Stimulated activated naive CD8-positive, alpha-beta T cell treated with anti-CD3 and anti-CD28 coated beads, Interleukin-15, Interleukin-2, amounts not matched to agents 100 U/mL and 50 U/mL, for 24 hours (primary cell): ENCODE measurements around the gene EHBP1.

Experiments
- ATAC-seq: fragments of 150-1000 bp; cut with Tn5 transposase; one replicate; pipeline ENCODE4 v1.10.0; 2021
- DNase-seq: peaks from one replicate; pipeline ENCODE4 v3.0.0; 2021

Gene EHBP1

GRCh38 chr2:62785216-62785615 lies 79.7 kb downstream of the EHBP1 start:
- ATAC-seq: peak; percentile 65
- DNase-seq: no peak

DNA sequence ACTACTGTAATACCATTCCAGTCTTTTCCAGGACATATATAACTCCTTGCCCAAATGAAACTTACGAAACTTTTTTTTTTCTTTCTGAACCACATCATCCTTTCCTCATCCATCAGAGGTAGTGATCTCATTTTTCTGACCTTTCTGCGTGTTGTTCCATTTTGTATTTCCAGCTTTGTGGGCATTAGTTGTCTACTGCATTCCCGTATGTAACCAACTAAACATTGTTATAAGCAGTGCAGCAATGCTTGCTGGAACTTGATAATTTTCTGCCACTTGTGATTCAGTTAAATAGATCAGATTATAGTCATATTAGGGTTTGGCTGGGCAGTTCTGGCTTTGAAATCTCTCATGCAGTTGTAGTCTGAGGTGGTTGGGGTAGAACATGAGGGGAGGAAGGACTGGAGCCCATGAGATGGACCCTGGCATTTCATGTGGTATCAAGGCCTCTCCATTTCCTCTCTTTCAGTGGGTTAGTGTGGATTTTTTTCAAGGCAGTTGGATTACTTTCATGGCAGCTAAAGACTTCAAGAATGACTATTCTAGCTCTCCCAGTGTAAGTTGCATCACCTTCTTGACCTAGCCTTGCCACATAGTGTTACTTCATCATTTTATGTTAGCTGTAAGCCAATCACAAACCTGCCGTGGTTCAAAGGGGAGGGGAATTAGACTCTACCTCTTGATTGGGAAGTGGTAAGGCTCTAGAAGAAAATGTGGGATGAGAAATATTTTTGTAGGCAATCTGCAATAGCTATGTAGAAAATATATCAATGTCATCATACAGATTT lies 80.5 kb downstream of the EHBP1 start:
- DNase-seq (no peak), ATAC-seq (no peak)

DNA sequence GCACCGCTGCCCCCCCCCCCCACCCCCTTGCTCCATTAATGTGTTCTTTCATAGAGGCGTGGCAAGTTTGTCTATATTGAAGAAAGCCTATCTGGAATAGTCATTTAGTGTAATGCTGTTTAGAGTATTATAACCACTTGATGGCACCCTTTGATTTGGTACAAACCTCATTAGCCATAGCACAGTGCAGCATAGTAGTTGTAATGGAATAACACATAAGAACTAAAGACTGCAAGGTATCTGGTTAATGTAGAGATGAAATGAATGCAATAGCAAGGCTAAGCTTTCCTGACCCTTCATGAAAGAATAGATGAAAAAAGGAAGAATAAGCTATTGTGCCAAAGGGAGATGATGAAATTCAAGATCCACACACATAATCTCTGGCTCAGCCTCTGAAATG lies 81.9 kb downstream of the EHBP1 start:
- DNase-seq: no peak
- peak; percentile 68 for ATAC-seq

- DNase-seq: no peak
- no peak for ATAC-seq
These were observed 84.0 kb downstream of the EHBP1 start for GRCh38 chr2:62789518-62789917.

DNA sequence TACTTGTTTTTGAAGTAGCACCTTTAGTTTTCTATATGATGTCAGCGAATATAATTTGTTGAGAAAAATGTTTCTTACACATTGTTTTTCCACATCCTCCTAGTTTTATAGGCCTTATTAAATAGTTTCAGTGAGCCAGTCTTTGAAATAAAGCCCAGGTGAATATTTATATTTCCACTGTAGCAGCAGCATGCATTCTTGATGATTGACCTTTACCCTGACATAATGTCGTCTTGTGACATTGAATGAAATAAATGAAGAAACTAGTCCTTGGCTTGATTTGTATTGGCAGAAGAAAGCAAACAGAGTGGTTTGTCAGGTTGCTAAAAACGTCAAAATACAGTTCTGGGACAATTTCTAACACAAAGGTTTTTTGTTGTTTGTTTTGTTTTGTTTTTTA lies 84.4 kb downstream of the EHBP1 start:
- DNase-seq (no peak), ATAC-seq (no peak)

- no peak for ATAC-seq
These were observed 86.9 kb downstream of the EHBP1 start for GRCh38 chr2:62792408-62792807.

DNA sequence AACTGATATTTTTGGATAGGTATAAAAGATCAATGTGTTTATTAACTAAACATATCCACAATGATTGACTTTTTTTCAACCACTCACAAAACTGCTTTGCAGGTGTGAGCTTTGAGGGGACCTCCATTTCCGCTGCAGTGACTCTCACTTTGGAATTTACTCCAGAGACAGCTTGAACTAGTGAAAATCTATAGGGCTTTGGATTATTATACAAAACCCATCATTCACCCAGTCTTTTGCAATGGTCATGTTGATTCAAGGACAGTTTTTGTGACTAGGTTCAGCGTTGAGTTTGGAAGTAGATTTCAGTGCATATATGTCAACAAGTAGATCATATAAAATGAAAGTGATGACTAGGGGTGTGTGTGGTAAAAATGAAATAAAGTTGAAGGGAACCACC lies 87.7 kb downstream of the EHBP1 start:
- DNase-seq: no peak

More at GRCh38 chr2:62792408-62792807, 86.9 kb downstream of the EHBP1 start:
- DNase-seq: no peak

GRCh38 chr2:62794791-62795190 lies 89.3 kb downstream of the EHBP1 start:
- no peak for DNase-seq
- ATAC-seq: no peak

More for the DNA sequence above, 87.7 kb downstream of the EHBP1 start:
- ATAC-seq: no peak

DNA sequence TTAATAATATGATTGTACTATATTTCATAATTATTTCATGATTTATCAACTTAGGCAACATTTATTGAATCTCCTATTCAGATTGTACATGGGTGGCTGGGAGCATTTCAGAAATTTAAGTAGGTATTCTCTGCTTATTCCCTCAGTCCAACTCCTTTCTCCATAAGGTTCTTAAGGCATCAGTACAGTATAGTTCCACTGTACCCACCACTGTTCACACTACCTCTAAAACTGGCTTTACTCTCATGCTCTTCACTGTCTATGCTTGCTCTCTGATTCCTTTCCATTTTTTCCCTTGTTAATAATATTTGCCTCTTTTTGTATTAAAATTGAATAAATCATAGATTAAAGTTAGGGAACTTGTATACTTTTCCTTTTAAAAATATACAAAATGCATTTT lies 89.8 kb downstream of the EHBP1 start:
- ATAC-seq: no peak

DNA sequence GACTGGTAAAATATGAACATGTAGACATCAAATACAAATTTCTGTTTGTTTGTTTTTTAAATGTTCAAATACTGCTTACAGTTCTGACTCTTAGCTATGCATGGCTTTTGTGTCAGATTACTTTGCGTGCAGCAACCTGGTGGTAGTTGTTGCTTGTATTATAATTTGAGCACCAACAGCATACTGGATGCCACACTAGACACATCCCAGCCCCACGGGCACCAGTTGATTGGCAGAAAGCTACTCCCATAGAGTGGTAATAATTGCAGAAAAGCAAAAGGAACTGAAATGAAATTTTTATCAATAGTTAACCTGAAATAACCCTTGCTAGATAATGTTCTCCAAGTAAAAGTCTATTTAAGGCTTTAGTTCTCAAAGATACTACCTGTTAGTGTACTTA lies 91.6 kb downstream of the EHBP1 start:
- no peak for ATAC-seq
- DNase-seq: no peak

More for the DNA sequence above, 89.8 kb downstream of the EHBP1 start:
- DNase-seq: no peak

- ATAC-seq (no peak), DNase-seq (no peak)
These were observed 95.1 kb downstream of the EHBP1 start for GRCh38 chr2:62800618-62801017.

- no peak for ATAC-seq
- DNase-seq: no peak
These were observed 95.6 kb downstream of the EHBP1 start for GRCh38 chr2:62801110-62801509.

DNA sequence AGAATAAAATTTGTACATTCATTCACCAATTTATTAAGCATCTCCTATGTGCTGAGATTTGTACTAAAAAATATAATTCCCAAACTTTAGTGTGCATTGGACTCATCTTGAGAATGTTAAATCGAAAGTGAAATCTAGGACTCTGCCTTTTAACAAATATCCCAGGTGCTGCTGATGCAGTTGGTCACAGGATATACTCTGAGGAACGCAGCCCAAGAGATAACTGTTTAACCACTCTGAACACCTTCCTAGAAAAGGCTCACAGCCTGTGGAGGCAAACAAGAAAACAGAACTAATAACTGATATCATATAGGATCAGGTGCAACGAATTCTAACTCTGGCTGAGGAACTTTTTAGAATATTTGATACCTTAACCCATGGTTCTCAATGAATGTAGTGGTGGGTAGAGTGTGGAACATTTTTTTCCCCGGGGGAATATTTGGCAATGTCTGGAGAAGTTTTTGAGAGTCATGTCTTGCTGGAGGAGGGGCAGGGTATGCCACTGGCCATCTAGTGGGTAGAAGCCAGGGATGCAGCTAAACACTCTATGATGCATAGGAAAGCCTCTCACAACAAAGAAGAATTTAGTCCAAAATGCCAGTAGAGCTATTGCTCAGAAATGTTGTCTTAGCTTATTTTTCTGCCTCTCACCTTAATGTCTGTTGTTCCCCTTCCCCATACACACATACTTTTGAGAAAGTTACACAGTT lies 96.5 kb downstream of the EHBP1 start:
- no peak for ATAC-seq
- DNase-seq: no peak

DNA sequence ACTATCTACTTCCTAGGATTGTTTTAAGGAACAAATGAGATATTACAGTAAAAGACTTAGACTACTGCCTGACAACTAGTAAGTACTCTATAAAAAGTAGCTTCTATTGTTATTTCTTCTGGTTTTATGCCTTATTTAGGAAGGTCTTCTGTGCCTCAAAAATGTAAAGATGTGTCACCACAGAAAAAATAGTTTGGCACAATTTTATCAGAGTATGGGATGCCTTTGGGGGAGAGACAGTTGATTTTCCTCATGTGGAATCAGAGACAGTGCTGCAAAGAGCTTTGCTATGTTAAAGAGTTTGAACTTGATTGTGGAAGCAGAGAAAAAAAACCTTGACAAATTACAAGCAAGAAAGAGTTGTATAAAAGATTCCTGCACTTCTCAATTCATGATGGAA lies 98.4 kb downstream of the EHBP1 start:
- DNase-seq: no peak

DNA sequence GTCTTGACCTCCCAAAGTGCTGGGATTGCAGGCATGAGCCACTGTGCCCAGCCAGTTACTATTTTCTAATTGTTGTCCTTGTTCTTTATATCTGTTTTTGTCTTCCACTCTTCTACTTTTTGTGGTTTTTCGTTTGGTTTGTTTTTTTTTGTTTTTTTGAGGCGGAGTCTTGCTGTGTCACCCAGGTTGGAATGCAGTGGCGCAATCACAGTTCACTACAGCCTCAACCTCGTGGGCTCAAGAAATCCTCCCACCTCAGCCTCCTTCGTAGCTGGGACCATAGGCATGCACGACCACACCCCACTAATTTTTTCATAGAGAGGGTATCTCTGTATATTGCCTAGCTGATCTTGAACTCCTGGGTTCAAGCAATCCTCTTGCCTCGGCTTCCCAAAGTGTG lies 100.7 kb downstream of the EHBP1 start:
- DNase-seq: no peak
- ATAC-seq: no peak

More for the DNA sequence above, 98.4 kb downstream of the EHBP1 start:
- ATAC-seq: no peak

GRCh38 chr2:62808554-62808953 lies 103.0 kb downstream of the EHBP1 start:
- DNase-seq (no peak), ATAC-seq (no peak)

- no peak for DNase-seq
- no peak for ATAC-seq
These were observed 105.6 kb downstream of the EHBP1 start for GRCh38 chr2:62811086-62811485.

DNA sequence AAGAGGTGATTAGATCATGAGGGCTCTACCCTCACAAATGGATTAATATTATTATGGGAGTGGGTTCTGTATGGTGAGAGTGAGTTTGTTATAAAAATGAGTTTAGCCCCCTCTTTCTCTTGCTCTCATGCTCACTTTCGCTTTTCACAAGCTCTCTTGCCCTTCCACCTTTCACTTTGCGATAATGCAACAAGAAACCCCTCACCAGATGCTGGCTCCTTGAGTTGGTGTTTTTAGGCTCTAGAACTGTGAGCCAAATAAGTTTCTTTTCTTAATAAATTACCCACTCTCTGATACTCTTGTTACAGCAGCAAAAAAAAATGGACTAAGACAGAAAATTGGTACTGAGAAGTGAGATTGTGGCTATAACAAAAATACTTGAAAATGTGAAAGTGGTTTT lies 106.5 kb downstream of the EHBP1 start:
- ATAC-seq: no peak
- DNase-seq: no peak

DNA sequence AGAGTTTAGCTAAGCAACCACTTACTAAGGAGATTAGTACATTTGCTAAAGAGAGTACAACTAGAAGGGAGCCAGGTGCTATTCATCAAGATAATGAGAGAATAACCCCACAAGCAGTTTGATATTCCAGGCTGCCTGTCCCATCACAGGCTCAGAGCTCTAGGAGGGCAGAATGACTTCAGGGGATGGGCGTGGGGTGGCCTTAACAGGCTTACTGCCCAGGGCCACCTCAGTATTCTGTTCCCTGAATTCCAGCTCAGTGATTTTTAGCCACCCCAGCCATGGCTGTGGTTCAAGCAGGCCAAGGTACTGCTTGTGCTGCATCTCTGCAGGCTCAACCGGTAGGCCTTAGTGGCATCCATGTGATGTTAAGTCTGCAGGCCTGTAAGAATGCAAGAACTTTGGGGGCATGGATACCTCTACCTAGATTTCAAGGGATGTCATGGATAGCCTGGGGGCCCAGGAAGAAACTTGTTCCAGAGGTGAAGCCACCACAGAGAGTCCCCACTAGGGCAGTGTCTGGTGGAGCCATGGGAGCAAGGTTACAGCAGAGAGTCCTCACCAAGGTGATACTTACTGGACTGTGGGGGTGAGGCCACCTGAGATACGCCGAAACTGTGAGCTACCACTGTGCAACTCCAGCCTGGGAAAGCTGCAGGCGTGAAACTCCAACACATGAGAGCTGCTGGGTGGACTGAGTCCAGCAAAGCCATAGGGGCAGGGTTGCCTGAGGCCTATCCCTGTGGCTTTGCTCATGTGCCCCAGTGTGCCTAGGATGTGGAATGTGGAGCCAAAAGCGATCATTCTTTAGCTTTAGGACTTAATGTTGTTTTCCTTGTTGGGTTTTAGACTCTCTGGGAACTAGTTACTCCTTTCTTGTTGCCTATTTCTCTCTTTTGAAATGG lies 107.7 kb downstream of the EHBP1 start:
- ATAC-seq (no peak), DNase-seq (no peak)

DNA sequence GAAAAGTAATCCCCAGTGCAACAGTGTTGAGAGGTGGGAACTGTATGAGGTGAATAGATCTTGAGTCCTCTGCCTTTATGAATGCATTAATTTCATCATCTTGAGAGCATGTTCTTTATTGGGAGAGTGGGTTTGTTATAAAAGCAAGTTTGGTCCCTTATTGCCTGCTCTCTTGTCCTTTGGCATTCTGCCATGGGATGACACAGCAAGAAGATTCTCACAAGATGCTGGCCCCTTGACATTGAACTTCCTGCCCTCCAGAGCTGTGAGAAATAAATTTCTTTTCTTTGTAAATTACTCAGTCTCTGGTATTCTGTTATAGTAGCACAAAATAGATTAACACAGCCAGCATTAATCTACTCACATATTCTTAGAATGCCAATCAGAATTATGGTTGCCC lies 108.6 kb downstream of the EHBP1 start:
- DNase-seq (no peak), ATAC-seq (no peak)

GRCh38 chr2:62817348-62817747 lies 111.8 kb downstream of the EHBP1 start:
- DNase-seq (no peak), ATAC-seq (no peak)

- ATAC-seq (no peak), DNase-seq (no peak)
These were observed 112.6 kb downstream of the EHBP1 start for GRCh38 chr2:62817995-62818713.
